Astrocyte (in vitro differentiated cells and primary cell): ENCODE results near the gene AMN. TPM values are rescaled to one million over a fixed set of nuclear protein-coding genes. Genes with fewer than 3 reads are reported as not detected.

Experiments
- DNase-seq: peaks from one replicate; pipeline ENCODE4 v3.0.0-alpha.2; 2010; ENCODE audit warnings: low read depth
- FAIRE-seq: peaks from 2 replicates; lab custom pipeline; 2011; peaks lifted over from hg19 to GRCh38; lab: Jason Lieb, UNC
- H2AFZ ChIP-seq: 2 replicates; pipeline ENCODE4 v1.6.0; 2012; ENCODE audit warnings: low read depth, low read length, inconsistent platforms
- H3K27ac ChIP-seq: 2 replicates; pipeline ENCODE4 v1.5.1; 2011; ENCODE audit warnings: low read depth, low read length, inconsistent platforms
- H3K27me3 ChIP-seq: 2 replicates; pipeline ENCODE4 v1.6.0; 2011; ENCODE audit warnings: low read length, inconsistent platforms; ENCODE audit not compliant: insufficient read depth
- H3K36me3 ChIP-seq: 2 replicates; pipeline ENCODE4 v1.5.1; 2011; ENCODE audit warnings: low read length, inconsistent platforms; ENCODE audit not compliant: insufficient read depth
- H3K4me1 ChIP-seq: 2 replicates; pipeline ENCODE4 v1.5.1; 2011; ENCODE audit warnings: low read length, inconsistent platforms; ENCODE audit not compliant: insufficient read depth
- H3K4me2 ChIP-seq: 2 replicates; pipeline ENCODE4 v1.6.0; 2012; ENCODE audit warnings: low read length, inconsistent platforms
- H3K4me3 ChIP-seq: 2 replicates; pipeline ENCODE4 v1.5.1; 2011; ENCODE audit warnings: low read depth, mild to moderate bottlenecking, low read length, inconsistent platforms; ENCODE audit not compliant: insufficient read depth
- H3K79me2 ChIP-seq: 2 replicates; pipeline ENCODE4 v1.6.0; 2012; ENCODE audit warnings: mild to moderate bottlenecking, low read length, inconsistent platforms; ENCODE audit not compliant: insufficient read depth
- H3K9ac ChIP-seq: 2 replicates; pipeline ENCODE4 v1.6.0; 2012; ENCODE audit warnings: mild to moderate bottlenecking, low read length, inconsistent platforms
- H3K9me3 ChIP-seq: 2 replicates; pipeline ENCODE4 v1.5.1; 2012; ENCODE audit warnings: low read depth, mild to moderate bottlenecking, low read length, inconsistent platforms; ENCODE audit not compliant: insufficient read depth
- H4K20me1 ChIP-seq: 2 replicates; pipeline ENCODE4 v1.6.0; 2012; ENCODE audit warnings: low read length, inconsistent platforms; ENCODE audit not compliant: insufficient read depth
- H3K27ac Mint-ChIP-seq: one replicate; pipeline ENCODE4 v1.8.0; 2021; ENCODE audit warnings: mild to moderate bottlenecking, mixed read lengths; ENCODE audit not compliant: unreplicated experiment
- H3K27me3 Mint-ChIP-seq: one replicate; pipeline ENCODE4 v1.8.0; 2021; ENCODE audit warnings: low read depth, mixed read lengths; ENCODE audit not compliant: unreplicated experiment
- H3K36me3 Mint-ChIP-seq: one replicate; pipeline ENCODE4 v1.8.0; 2021; ENCODE audit warnings: low read depth, mixed read lengths; ENCODE audit not compliant: unreplicated experiment
- H3K4me1 Mint-ChIP-seq: one replicate; pipeline ENCODE4 v1.8.0; 2021; ENCODE audit warnings: low read depth, mixed read lengths; ENCODE audit not compliant: unreplicated experiment
- H3K4me3 Mint-ChIP-seq: one replicate; pipeline ENCODE4 v1.8.0; 2021; ENCODE audit warnings: mild to moderate bottlenecking, moderate library complexity, mixed read lengths; ENCODE audit not compliant: unreplicated experiment
- H3K9me3 Mint-ChIP-seq: one replicate; pipeline ENCODE4 v1.8.0; 2021; ENCODE audit warnings: mild to moderate bottlenecking, mixed read lengths; ENCODE audit not compliant: unreplicated experiment
- CTCF ChIP-seq: IDR thresholded peaks from 2 replicates; pipeline ENCODE4 v1.5.1; 2011; ENCODE audit warnings: low read depth, mild to moderate bottlenecking, inconsistent platforms, low read length, moderate library complexity; ENCODE audit not compliant: insufficient read depth
- EZH2 ChIP-seq: IDR thresholded peaks from 2 replicates; pipeline ENCODE4 v1.6.1; 2012; ENCODE audit warnings: mild to moderate bottlenecking, low read length, inconsistent platforms; ENCODE audit not compliant: insufficient read depth
- total RNA-seq: library from RNA; stranded (reverse); gene quantifications from 2 replicates; pipeline ENCODE4 v1.2.1, GENCODE V29; 2021

Gene AMN
- total RNA-seq, 1 donor from 2014 or later: 2.0 TPM

- DNase-seq (no peak), FAIRE-seq (no peak)
- H3K4me2 ChIP-seq: no peak overlapping the region
- Mint-ChIP-seq H3K36me3 (peaks cover 26% of the 10 kb centered on the region), H3K4me3 (no peak overlapping the region), H3K27ac (no peak overlapping the region), H3K27me3 (no peaks in the 10 kb centered on the region), H3K4me1 (peaks cover 1% of the 10 kb centered on the region), H3K9me3 (no peaks in the 10 kb centered on the region)
- no peak overlapping the region for H3K4me3 ChIP-seq
- H3K79me2 ChIP-seq: no peaks in the 10 kb centered on the region
- H3K27ac ChIP-seq: no peak overlapping the region
- no peaks in the 10 kb centered on the region for H3K4me1 ChIP-seq
- no peak overlapping the region for H2AFZ ChIP-seq
- no peaks in the 10 kb centered on the region for H3K9me3 ChIP-seq
- TF ChIP-seq EZH2 (no peak), CTCF (no peak)
- no peaks in the 10 kb centered on the region for H3K27me3 ChIP-seq
- H4K20me1 ChIP-seq: peaks cover 51% of the 10 kb centered on the region
- H3K9ac ChIP-seq: no peak overlapping the region
- H3K36me3 ChIP-seq: peaks cover 55% of the 10 kb centered on the region
Measured at GRCh38 chr14:102971314-102971713, 48.9 kb downstream of the AMN start.

- H3K4me3 ChIP-seq: no peak overlapping the region
- H4K20me1 ChIP-seq: peaks cover 56% of the 10 kb centered on the region
- Mint-ChIP-seq H3K4me1 (peaks cover 1% of the 10 kb centered on the region), H3K9me3 (no peaks in the 10 kb centered on the region), H3K4me3 (no peak overlapping the region), H3K27me3 (no peaks in the 10 kb centered on the region), H3K27ac (no peak overlapping the region), H3K36me3 (peaks cover 27% of the 10 kb centered on the region)
- no peak for TF ChIP-seq EZH2
- no peak for TF ChIP-seq CTCF
- H3K4me1 ChIP-seq: no peaks in the 10 kb centered on the region
- H3K27me3 ChIP-seq: no peaks in the 10 kb centered on the region
- no peak overlapping the region for H2AFZ ChIP-seq
- no peaks in the 10 kb centered on the region for H3K79me2 ChIP-seq
- no peak overlapping the region for H3K4me2 ChIP-seq
- H3K9me3 ChIP-seq: no peaks in the 10 kb centered on the region
- H3K36me3 ChIP-seq: peaks cover 58% of the 10 kb centered on the region
- FAIRE-seq: no peak
- no peak overlapping the region for H3K27ac ChIP-seq
- H3K9ac ChIP-seq: no peak overlapping the region
- DNase-seq: no peak
Measured at GRCh38 chr14:102971836-102972606, 49.6 kb downstream of the AMN start.

GRCh38 chr14:102973706-102974285 is 51.3 kb downstream of the AMN start:
- Histone ChIP-seq H3K79me2 (no peaks in the 10 kb centered on the region), H4K20me1 (peaks cover 63% of the 10 kb centered on the region), H3K9ac (no peak overlapping the region), H3K4me3 (no peak overlapping the region), H3K9me3 (no peaks in the 10 kb centered on the region), H2AFZ (no peak overlapping the region), H3K27ac (no peak overlapping the region), H3K36me3 (peaks cover 57% of the 10 kb centered on the region), H3K27me3 (no peaks in the 10 kb centered on the region), H3K4me1 (no peaks in the 10 kb centered on the region), H3K4me2 (no peak overlapping the region)
- H3K4me1 Mint-ChIP-seq: peaks cover 1% of the 10 kb centered on the region
- peaks cover 21% of the 10 kb centered on the region for H3K36me3 Mint-ChIP-seq
- no peaks in the 10 kb centered on the region for H3K9me3 Mint-ChIP-seq
- FAIRE-seq (no peak), DNase-seq (no peak)
- TF ChIP-seq CTCF (no peak), EZH2 (no peak)
- H3K27ac Mint-ChIP-seq: no peak overlapping the region
- no peak overlapping the region for H3K4me3 Mint-ChIP-seq
- H3K27me3 Mint-ChIP-seq: no peaks in the 10 kb centered on the region
